HG03432 (cell line): ENCODE data around the gene MICB.
"Not testable (repeated sequence)": the region's sequence is repeated elsewhere in the genome, so short reads cannot be mapped to it uniquely, and the experiment has no call there.

Source experiments
- ATAC-seq: cut with Tn5 transposase; IDR thresholded peaks from one replicate; pipeline ENCODE4 v1.9.1; 2021; ENCODE audit warnings: mild to moderate bottlenecking, moderate library complexity; ENCODE audit not compliant: unreplicated experiment

Gene MICB

GRCh38 chr6:31497531-31498476 lies at the start of gene MICB:
MICB (plus strand) TSS chr6:31498145; CDS start chr6:31498194, 49 bp downstream.
- peak; percentile 50 for ATAC-seq

GRCh38 chr6:31450751-31451150 lies 47.2 kb upstream of the MICB start:
- ATAC-seq, result no peak

GRCh38 chr6:31452859-31453258 lies 45.1 kb upstream of the MICB start:
- ATAC-seq, result no peak

- no peak for ATAC-seq
Observed at GRCh38 chr6:31453259-31453658, 44.7 kb upstream of the MICB start.

- ATAC-seq, result not testable (repeated sequence)
Observed at GRCh38 chr6:31459864-31460263, 38.1 kb upstream of the MICB start.

- ATAC-seq, result no peak
Observed at GRCh38 chr6:31460361-31461025, 37.5 kb upstream of the MICB start.

GRCh38 chr6:31462026-31462963 lies 35.6 kb upstream of the MICB start:
- no peak for ATAC-seq

- ATAC-seq, result peak; percentile 87
Observed at GRCh38 chr6:31462964-31463870, 34.7 kb upstream of the MICB start.

GRCh38 chr6:31464252-31465184 lies 33.4 kb upstream of the MICB start:
- ATAC-seq, result no peak

GRCh38 chr6:31465185-31465536 lies 32.8 kb upstream of the MICB start:
- ATAC-seq, result no peak

GRCh38 chr6:31465718-31466117 lies 32.2 kb upstream of the MICB start:
- ATAC-seq, result no peak

- ATAC-seq, result no peak
Observed at GRCh38 chr6:31466466-31466865, 31.5 kb upstream of the MICB start.

- ATAC-seq, result no peak
Observed at GRCh38 chr6:31467151-31467550, 30.8 kb upstream of the MICB start.

GRCh38 chr6:31468311-31468710 lies 29.6 kb upstream of the MICB start:
- no peak for ATAC-seq

GRCh38 chr6:31470801-31471200 lies 27.1 kb upstream of the MICB start:
- no peak for ATAC-seq

- no peak for ATAC-seq
Observed at GRCh38 chr6:31471711-31472110, 26.2 kb upstream of the MICB start.

GRCh38 chr6:31472259-31472658 lies 25.7 kb upstream of the MICB start:
- ATAC-seq, result no peak

GRCh38 chr6:31473244-31473643 lies 24.7 kb upstream of the MICB start:
- no peak for ATAC-seq
